Measurements from ENCODE around the gene RPN1.

Gene RPN1

GRCh38 chr3:128584412-128585020, 66.1 kb downstream of the RPN1 start:
- Histone ChIP-seq H3K9me3 (ENCODE audit: control insufficient read depth, low read length) (no peaks in the 10 kb centered on the region), H3K36me3 (ENCODE audit: control insufficient read depth, insufficient read depth, low read length) (no peaks in the 10 kb centered on the region), H3K4me2 (ENCODE audit: low read length) (no peak overlapping the region), H3K4me3 (ENCODE audit: low read depth, low read length) (no peak overlapping the region), H3K27ac (no peak overlapping the region), H3K9ac (no peak overlapping the region), H3K27me3 (ENCODE audit: control insufficient read depth, insufficient read depth, low read length) (no peaks in the 10 kb centered on the region), H2AFZ (no peak overlapping the region), H3K4me1 (no peaks in the 10 kb centered on the region), H3K79me2 (no peaks in the 10 kb centered on the region)
- peak; percentile 87 for TF ChIP-seq CTCF (IDR thresholded peaks at IDR 0.05)

- H3K4me1 ChIP-seq = no peaks in the 10 kb centered on the region
- no peak overlapping the region for H3K4me2 ChIP-seq (ENCODE audit: low read length)
- no peaks in the 10 kb centered on the region for H3K79me2 ChIP-seq
- H3K9ac ChIP-seq = no peak overlapping the region
- H3K27me3 ChIP-seq (ENCODE audit: control insufficient read depth, insufficient read depth, low read length) = no peaks in the 10 kb centered on the region
- H3K36me3 ChIP-seq (ENCODE audit: control insufficient read depth, insufficient read depth, low read length) = no peaks in the 10 kb centered on the region
- no peak for TF ChIP-seq CTCF (IDR thresholded peaks at IDR 0.05)
- no peaks in the 10 kb centered on the region for H3K9me3 ChIP-seq (ENCODE audit: control insufficient read depth, low read length)
- no peak overlapping the region for H3K4me3 ChIP-seq (ENCODE audit: low read depth, low read length)
- no peak overlapping the region for H3K27ac ChIP-seq
- H2AFZ ChIP-seq = no peak overlapping the region
Measured at GRCh38 chr3:128581566-128581965, 69.1 kb downstream of the RPN1 start.

- Histone ChIP-seq H3K9ac (no peak overlapping the region), H3K27ac (no peak overlapping the region), H3K4me1 (no peaks in the 10 kb centered on the region), H3K9me3 (ENCODE audit: control insufficient read depth, low read length) (no peaks in the 10 kb centered on the region), H3K27me3 (ENCODE audit: control insufficient read depth, insufficient read depth, low read length) (no peaks in the 10 kb centered on the region), H3K79me2 (no peaks in the 10 kb centered on the region), H2AFZ (no peak overlapping the region), H3K4me2 (ENCODE audit: low read length) (no peak overlapping the region), H3K4me3 (ENCODE audit: low read depth, low read length) (no peak overlapping the region), H3K36me3 (ENCODE audit: control insufficient read depth, insufficient read depth, low read length) (no peaks in the 10 kb centered on the region)
- TF ChIP-seq CTCF (IDR thresholded peaks at IDR 0.05) = no peak
Measured at GRCh38 chr3:128579927-128580326, 70.7 kb downstream of the RPN1 start.

- Histone ChIP-seq H3K4me2 (ENCODE audit: low read length) (no peak overlapping the region), H3K4me3 (ENCODE audit: low read depth, low read length) (no peak overlapping the region), H2AFZ (no peak overlapping the region), H3K27me3 (ENCODE audit: control insufficient read depth, insufficient read depth, low read length) (no peaks in the 10 kb centered on the region), H3K36me3 (ENCODE audit: control insufficient read depth, insufficient read depth, low read length) (no peaks in the 10 kb centered on the region), H3K79me2 (no peaks in the 10 kb centered on the region), H3K9me3 (ENCODE audit: control insufficient read depth, low read length) (no peaks in the 10 kb centered on the region), H3K4me1 (no peaks in the 10 kb centered on the region), H3K9ac (no peak overlapping the region), H3K27ac (no peak overlapping the region)
- no peak for TF ChIP-seq CTCF (IDR thresholded peaks at IDR 0.05)
Measured at GRCh38 chr3:128578346-128578745, 72.3 kb downstream of the RPN1 start.

- Histone ChIP-seq H3K27ac (no peak overlapping the region), H3K79me2 (no peaks in the 10 kb centered on the region), H3K4me1 (no peaks in the 10 kb centered on the region), H2AFZ (no peak overlapping the region), H3K4me2 (ENCODE audit: low read length) (no peak overlapping the region), H3K4me3 (ENCODE audit: low read depth, low read length) (no peak overlapping the region), H3K9me3 (ENCODE audit: control insufficient read depth, low read length) (no peaks in the 10 kb centered on the region), H3K27me3 (ENCODE audit: control insufficient read depth, insufficient read depth, low read length) (no peaks in the 10 kb centered on the region), H3K9ac (no peak overlapping the region), H3K36me3 (ENCODE audit: control insufficient read depth, insufficient read depth, low read length) (no peaks in the 10 kb centered on the region)
- no peak for TF ChIP-seq CTCF (IDR thresholded peaks at IDR 0.05)
Measured at GRCh38 chr3:128577711-128578110, 72.9 kb downstream of the RPN1 start.
